ENCODE measurements around the gene ATP8B4. TPM values are rescaled to one million over a fixed set of nuclear protein-coding genes. Genes with fewer than 3 reads are reported as not detected.

Gene ATP8B4
- polyA plus RNA-seq, 3 donors = 6.1 to 9.6 (median 6.8) TPM

- H3K36me3 Mint-ChIP-seq = peaks cover 27 to 45% of the 10 kb centered on the region in 2 donors
Measured at GRCh38 chr15:50071551-50072258, 47.3 kb downstream of the ATP8B4 start.

GRCh38 chr15:50068016-50068415 lies 51.0 kb downstream of the ATP8B4 start:
- peaks cover 85% of the 10 kb centered on the region for H3K79me2 ChIP-seq (ENCODE audit: insufficient read depth, low read length)
- Mint-ChIP-seq H3K36me3 (peaks cover 9 to 30% of the 10 kb centered on the region in 2 donors), H3K27ac (peak overlapping the region; percentile 19 to 88 (median 79)), H3K27me3 (ENCODE audit: low read depth in 3 of 3) (no peaks in the 10 kb centered on the region), H3K4me3 (no peak overlapping the region), H3K4me1 (peaks cover 40% of the 10 kb centered on the region), H3K9me3 (no peaks in the 10 kb centered on the region)
- H3K9ac ChIP-seq (ENCODE audit: insufficient read depth, low read length, poor library complexity, severe bottlenecking) = no peak overlapping the region
- no peak for DNase-seq
- WGBS (ENCODE audit: insufficient coverage) = 36% methylated on average over 2 of the region's 3 CpGs
- no peaks in the 10 kb centered on the region for H3K9me3 ChIP-seq (replicated peaks in 1 of 2; ENCODE audit: control insufficient read depth in 1 of 2, insufficient read depth in 1 of 2, low read length in 2 of 2)
- H3K4me3 ChIP-seq (replicated peaks in 1 of 3; ENCODE audit: low read depth in 2 of 3, low read length in 3 of 3) = no peak overlapping the region
- no peak overlapping the region for H3K4me2 ChIP-seq (replicated peaks; ENCODE audit: extremely low read depth, low read length, poor library complexity, severe bottlenecking)
- peak overlapping the region in 1 of 2 donors; percentile 91 for H3K27ac ChIP-seq (ENCODE audit: low read depth in 1 of 2, low read length in 2 of 2)
- no peaks in the 10 kb centered on the region for H3K27me3 ChIP-seq (ENCODE audit: control insufficient read depth in 2 of 2, insufficient read depth in 2 of 2, low read length in 2 of 2)
- no peaks in the 10 kb centered on the region for H4K20me1 ChIP-seq (ENCODE audit: insufficient read depth, low read length)
- TF ChIP-seq CTCF (IDR thresholded peaks at IDR 0.05) = no peak
- peaks cover 7 to 25% of the 10 kb centered on the region in 2 donors for H3K36me3 ChIP-seq (replicated peaks in 1 of 2; ENCODE audit: control insufficient read depth in 1 of 2, insufficient read depth in 2 of 2, low read length in 2 of 2)
- peaks cover 29 to 47% of the 10 kb centered on the region in 2 donors for H3K4me1 ChIP-seq (ENCODE audit: control insufficient read depth in 1 of 2, insufficient read depth in 2 of 2, low read length in 2 of 2)
- intact Hi-C loops (cut with micrococcal nuclease) = loop anchor here in 1 of 2 donors (10.0 kb wide), 1 partner anchor 287 kb away; the partner anchor contains the start of gene GABPB1
- no peak overlapping the region for H2AFZ ChIP-seq (ENCODE audit: insufficient read depth, low read depth, low read length, poor library complexity, severe bottlenecking)

More at GRCh38 chr15:50071551-50072258, 47.3 kb downstream of the ATP8B4 start:
- WGBS (ENCODE audit: insufficient coverage) = no CpG with 5 or more reads among the region's 1 CpG
- Mint-ChIP-seq H3K27ac (peak overlapping the region in 4 of 7 donors; percentile 9 to 80 (median 55)), H3K4me1 (peaks cover 20% of the 10 kb centered on the region), H3K4me3 (no peak overlapping the region), H3K9me3 (no peaks in the 10 kb centered on the region), H3K27me3 (ENCODE audit: low read depth in 3 of 3) (no peaks in the 10 kb centered on the region)
- peak overlapping the region in 1 of 2 donors; percentile 38 for H3K27ac ChIP-seq (ENCODE audit: low read depth in 1 of 2, low read length in 2 of 2)
- TF ChIP-seq CTCF (IDR thresholded peaks at IDR 0.05) = no peak
- H3K9me3 ChIP-seq (replicated peaks in 1 of 2; ENCODE audit: control insufficient read depth in 1 of 2, insufficient read depth in 1 of 2, low read length in 2 of 2) = no peaks in the 10 kb centered on the region
- no peak overlapping the region for H2AFZ ChIP-seq (ENCODE audit: insufficient read depth, low read depth, low read length, poor library complexity, severe bottlenecking)
- H4K20me1 ChIP-seq (ENCODE audit: insufficient read depth, low read length) = no peaks in the 10 kb centered on the region
- no peaks in the 10 kb centered on the region for H3K27me3 ChIP-seq (ENCODE audit: control insufficient read depth in 2 of 2, insufficient read depth in 2 of 2, low read length in 2 of 2)
- H3K9ac ChIP-seq (ENCODE audit: insufficient read depth, low read length, poor library complexity, severe bottlenecking) = no peak overlapping the region
- no peak overlapping the region for H3K4me2 ChIP-seq (replicated peaks; ENCODE audit: extremely low read depth, low read length, poor library complexity, severe bottlenecking)
- H3K4me3 ChIP-seq (replicated peaks in 1 of 3; ENCODE audit: low read depth in 2 of 3, low read length in 3 of 3) = no peak overlapping the region
- DNase-seq = no peak
- peaks cover 93% of the 10 kb centered on the region for H3K79me2 ChIP-seq (ENCODE audit: insufficient read depth, low read length)
- peaks cover 10 to 15% of the 10 kb centered on the region in 2 donors for H3K4me1 ChIP-seq (ENCODE audit: control insufficient read depth in 1 of 2, insufficient read depth in 2 of 2, low read length in 2 of 2)
- intact Hi-C loops (cut with micrococcal nuclease) = no loop called here
- peaks cover 16 to 46% of the 10 kb centered on the region in 2 donors for H3K36me3 ChIP-seq (replicated peaks in 1 of 2; ENCODE audit: control insufficient read depth in 1 of 2, insufficient read depth in 2 of 2, low read length in 2 of 2)

Measured in CD14-positive monocyte (primary cell).